Raji (cell line): ENCODE data around the gene STK32A.

Source experiments
- POLR2A ChIP-seq: IDR thresholded peaks from 2 replicates; pipeline ENCODE4 v1.6.1; 2011; ENCODE audit warnings: low read depth, low read length, control low read depth; ENCODE audit not compliant: insufficient read depth

Gene STK32A

DNA sequence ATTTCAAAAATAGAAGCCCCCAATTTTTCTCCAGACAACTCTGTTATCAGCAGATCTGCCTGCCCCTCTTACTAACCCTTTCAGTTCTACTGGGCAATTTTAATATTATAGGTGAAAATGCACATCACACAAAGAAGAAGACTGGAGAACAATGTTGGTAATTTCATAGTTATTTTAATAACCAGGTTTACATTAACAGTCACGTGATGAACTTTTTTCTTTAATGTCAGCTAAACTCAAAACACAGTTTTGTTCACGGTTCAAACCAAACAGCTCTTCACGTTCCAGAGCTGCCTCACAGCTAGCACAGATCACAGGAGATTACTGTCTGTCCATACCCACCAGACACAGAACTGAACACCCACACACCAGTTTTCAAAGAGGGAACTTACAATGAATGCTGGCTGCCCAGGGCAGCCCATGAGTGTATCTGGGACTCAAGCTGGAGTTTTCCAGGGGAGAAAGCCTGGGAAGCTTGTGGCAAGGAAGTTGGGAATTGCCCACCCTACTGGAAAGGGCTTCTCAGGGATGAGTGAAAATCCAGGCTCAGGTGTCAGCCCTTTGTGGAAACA, 155.9 kb downstream of the STK32A start:
- no peak for TF ChIP-seq POLR2A

DNA sequence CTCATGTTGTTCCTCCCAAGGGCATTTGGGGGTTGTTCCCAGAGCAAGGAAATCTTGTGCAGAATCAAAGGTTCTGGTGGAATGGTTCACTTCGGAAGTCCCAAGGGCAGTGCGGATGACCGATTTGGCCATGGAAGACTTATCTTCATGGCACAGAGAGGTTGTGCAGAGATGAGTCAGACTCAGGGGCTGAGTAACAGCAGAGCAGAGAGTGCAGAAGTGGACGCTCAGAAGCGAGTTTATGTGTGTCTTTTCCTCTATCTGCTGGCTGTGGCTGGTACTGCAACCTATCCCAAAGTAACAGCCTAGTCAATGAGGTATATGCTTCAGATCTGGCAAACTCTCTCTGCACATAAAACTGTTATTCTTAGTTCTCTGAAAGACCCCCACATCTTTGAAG, 157.0 kb downstream of the STK32A start:
- no peak for TF ChIP-seq POLR2A

DNA sequence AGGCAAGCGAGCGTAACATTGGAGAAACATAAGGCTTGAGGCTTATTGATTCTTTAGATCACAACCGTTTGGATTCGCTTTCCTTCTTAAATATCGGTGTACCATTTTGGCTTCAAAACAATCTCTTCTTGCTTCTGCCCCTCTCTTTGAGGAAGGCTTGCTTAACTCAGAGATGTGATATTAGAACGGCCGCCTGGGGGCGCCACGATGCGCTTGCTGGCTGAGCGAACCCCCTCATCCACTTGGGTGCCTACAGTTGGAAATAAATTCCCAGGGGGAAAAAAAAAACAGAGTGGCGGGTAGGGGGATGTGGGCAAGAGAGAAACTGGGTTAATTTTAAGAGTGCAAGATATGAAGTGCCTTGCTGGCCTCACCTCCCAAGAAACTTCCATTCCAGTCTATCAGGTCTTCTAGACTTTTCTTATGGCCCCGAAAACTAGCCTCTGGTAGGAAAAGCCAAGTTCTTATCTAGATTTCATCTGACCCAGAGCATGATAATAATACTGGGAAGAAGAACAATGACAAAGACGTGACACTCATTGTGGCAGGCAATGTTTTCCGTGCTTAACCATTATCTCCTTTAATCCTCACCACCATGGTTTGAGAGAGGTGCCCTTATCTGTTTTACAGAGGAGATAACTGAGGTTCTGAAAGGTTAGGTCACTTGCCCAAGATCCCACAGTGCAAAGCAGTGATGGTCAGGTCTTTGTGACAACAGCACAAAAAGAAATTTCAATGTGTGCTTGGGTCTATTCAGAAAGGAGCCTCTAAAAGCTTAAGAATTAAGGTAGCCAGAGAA, 159.2 kb downstream of the STK32A start:
- TF ChIP-seq POLR2A = no peak

DNA sequence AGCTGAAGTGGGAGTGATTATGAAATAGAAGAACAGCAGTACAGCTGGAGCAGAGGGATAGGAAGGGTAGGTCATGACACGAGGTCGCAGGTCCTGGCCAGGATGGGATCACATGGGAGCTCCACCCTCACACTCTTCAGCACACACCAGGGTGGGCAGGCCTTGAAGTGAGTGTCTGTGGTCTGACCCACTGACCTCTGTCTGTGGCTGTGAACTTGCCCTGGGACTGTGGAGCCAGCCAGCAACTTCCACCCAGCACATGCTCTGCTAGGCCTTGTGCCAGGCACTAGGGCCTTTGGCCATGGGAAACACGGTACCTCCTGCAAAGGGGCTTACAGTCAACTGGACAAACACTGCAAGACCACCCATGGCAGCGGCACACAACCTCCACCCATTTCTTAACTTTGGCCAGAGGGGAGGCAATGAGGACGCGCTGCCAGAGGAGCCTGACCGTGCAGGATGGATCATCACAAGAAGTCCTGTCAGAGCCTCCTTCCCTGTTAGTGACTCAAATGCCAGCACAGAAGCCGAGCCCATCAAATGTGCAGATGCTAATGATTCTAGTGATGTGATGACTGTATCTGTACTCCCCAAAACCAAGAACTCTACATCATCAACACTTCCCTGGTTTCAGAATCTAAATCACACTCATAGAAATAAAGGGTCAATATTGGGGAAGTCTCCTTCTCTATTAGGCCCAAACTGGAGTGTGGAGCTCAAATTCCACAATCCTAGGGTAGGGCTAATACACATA, 161.4 kb downstream of the STK32A start:
- TF ChIP-seq POLR2A = no peak

DNA sequence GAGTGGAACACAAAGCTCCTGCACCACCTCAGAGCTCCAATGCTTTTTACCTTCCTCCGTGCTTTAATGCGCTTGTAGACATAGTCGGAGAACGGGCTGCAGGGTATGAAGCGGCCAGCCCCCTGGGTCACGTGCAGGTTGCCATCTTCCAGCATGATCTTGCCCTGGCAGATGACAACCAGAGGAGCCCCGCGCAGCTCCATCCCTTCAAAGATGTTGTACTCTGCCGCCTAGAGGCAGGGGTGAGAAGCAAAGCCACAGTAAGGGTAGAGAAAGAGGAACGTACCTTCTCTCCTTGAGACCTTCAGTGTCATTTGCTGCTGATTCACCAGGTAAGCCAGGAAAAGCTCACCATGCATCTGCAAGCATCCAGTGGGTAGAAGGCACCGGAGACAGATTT, 162.8 kb downstream of the STK32A start:
- TF ChIP-seq POLR2A = no peak

DNA sequence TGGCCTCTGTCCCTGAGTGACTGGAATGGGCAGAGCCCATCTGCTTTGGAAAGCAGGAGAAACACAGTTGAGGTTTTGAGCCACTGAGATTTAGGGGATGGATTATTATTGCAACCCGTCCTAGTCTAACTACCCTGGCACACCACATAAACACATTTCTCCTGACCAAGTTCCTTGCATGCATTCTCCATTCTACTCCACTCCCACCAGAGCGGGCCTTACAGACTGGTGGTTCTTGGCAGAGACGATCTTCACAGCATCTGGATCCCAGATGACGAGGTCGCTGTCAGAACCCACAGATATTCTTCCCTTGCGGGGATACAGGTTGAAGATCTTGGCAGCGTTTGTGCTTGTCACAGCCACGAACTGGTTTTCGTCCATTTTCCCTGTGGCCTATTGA, 164.0 kb downstream of the STK32A start:
- TF ChIP-seq POLR2A = no peak

DNA sequence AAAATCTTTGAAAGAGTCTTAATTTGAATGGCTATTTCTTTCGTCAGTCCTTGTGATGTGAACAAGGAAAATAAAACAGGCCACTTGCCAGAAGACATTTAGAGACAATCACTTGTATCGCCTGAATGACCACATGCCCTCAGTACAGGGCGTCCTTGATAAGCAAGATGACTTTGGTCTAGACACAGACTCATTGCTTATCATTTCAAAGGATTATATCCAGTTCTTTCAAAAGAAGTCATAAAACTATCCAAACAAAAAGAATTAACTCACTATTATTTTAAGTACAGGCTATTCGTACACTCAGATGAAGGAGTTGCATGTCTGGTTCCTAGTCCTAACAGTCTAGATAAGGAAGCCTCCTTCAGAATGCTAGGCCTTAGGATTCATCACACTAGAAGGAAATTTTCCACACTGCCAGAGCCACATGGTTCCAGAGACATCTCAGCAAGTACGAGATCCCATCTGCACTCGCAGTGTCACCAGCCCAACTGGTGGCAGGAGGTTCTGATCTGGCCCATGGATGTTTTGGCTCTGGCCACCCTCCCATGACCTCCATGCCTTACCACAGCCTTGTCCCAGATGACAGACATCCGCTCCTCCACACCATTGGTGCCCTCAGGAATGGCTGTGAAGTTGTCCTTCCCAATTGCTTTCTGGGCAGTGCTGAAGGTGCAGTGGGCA, 165.4 kb downstream of the STK32A start:
- no peak for TF ChIP-seq POLR2A

DNA sequence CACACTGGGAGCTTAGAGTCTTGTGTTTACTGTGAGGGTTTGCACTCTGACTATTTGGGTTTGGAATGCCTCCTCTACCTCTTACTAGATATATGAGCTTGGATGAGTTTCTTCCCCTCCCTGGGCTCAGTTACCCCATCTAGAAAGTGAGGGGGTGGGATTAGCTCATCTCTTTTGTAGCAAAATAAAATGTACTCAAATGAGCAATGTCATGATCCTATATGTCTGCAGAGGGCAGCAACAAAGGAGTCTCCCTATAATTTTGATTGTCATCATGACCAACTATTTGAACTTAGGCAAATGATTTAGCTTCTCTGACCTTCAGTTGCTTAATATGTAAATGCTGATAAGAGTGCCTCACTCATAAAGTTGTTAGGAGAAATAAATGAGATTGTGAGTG, 166.1 kb downstream of the STK32A start:
- no peak for TF ChIP-seq POLR2A

DNA sequence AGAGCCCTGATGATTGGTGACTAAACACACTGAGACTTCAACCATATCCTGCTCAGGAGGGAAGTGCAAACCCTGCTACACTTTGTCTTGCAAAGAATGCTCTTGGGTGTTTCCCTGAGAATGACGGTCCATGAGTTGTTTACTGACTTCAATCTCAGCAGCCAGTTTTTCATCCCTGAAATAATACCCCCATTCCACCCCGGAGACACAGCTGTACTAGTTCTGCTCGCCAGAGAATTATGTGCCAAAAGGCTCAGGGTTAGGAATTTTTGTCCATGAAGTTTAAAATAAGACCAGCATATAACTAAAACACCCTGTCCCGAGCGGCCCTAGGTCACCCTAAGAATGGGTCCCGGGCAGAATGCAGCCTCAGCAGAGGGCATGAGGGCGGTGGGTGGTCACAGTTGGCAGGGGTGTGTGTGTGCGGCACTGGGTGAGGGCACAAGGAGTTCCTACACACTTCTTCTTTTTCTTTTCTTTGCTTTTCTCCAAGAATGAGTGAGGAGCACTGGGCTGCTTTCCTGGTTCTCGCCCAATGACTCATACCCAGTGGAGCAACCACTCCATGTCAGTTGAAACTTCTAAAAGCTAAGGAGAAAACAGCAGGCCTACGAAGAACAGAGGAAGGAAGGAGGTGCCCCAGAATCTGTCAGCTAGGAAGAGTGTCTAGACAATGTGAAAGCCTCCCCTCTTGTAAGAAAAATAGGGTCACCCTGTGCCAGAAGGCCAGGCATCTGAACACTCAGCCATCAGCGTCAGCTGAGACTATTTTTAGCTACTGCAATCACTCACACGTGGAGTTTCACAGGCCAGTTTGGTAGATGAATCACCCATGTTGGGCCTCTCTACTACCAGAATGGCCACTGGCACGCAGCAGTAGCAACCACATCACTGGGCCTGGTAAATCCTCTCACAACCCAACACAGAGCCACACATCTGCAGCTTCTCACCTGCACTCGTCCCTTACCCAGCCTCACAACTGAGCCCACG, 169.1 kb downstream of the STK32A start:
- no peak for TF ChIP-seq POLR2A

DNA sequence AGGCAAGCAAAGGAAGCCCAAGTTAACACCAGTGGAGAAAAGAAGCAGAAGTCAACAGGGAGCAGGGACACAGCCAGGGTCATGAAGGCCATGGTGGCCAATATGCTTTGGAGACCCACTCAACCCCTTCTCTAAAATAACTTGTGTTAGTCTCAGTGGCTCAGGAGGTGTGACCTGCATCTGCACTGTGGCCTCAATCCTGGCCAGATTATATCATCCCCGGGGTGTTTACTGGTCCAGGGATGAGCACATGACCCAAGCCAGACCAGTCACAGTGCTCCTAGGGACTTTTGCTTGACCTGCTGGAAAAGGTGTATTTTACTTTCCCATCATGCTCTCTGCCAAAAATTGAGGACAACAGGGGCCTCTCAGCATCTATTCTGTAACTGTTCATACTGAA, 169.9 kb downstream of the STK32A start:
- no peak for TF ChIP-seq POLR2A

DNA sequence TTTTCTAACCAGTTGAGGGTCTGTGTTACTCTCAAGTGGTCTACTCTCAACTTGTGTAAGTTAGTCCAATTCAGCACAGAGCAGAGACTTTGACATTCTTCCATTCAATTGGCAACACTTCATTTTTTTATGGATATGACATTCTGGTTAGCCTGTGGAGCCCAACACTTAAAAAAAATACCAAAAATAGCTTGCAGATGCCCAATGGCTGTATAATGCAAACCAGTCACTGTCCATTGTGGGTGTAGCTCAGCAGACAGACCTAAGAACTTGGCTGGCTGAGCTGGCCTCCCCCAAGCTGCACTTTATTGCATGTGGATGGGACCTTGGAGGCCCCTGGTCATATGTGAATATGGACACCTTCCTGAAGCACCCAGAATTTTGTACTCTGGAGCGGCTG, 171.8 kb downstream of the STK32A start:
- no peak for TF ChIP-seq POLR2A

DNA sequence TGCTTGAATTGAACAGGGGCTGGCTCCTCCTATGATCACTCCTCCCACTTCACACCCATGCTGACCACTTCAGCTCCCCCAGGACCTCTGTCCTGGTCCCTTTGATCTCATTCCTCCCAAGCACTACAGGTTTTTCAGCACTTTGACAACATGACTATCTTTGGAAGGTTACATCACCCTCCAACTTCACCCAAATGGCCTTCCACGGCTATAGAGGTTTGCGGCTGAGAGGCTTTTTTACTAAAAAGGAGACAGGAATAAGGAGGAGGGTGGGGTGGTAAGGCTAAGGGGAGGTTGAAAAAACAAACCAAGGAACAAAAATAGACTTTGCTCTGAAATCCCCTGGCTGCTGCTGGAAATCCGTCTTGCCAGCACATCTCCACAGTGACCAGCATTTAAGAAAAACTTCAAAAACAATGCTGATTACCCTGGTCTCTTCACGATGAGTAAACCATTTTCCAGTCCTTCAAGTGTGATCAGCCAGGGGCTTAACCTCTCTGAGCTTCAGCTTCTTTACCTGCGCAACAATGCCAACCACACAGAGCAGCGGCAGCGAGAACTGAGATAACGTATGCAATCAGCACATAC, 172.4 kb downstream of the STK32A start:
- no peak for TF ChIP-seq POLR2A

DNA sequence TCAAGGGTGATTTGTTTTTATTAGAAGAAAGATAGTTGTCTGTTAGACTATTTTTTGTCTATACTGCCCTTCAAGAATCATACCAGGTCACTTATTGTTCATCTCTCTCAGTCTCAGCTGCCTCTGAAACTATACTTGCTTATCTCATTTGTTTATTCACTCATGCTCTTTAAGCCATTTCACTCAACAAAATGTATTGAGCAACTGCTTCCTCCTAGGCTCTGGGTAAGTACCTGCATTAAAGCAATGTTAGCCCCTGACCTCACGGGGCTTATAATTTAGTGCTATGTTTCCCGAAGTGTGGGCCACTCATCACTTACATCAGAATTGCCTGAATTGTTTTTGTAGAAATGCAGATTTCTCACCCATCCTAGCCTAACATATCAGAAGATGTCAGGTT, 174.2 kb downstream of the STK32A start:
- no peak for TF ChIP-seq POLR2A
